NAMALWA (cell line): ENCODE data around the gene FTCD.
A peak's percentile ranks its signal among the peaks of the same experiment; 100 is the strongest.

Experiments used
- DNase-seq: peaks from one replicate; pipeline ENCODE4 v3.0.0-alpha.2; 2015; ENCODE audit warnings: low spot score

FTCD gene

GRCh38 chr21:46154155-46154954 is 1.0 kb downstream of the FTCD start:
- DNase-seq = no peak

GRCh38 chr21:46153247-46154154 is 1.9 kb downstream of the FTCD start:
- peak; percentile 19 for DNase-seq

- no peak for DNase-seq
Observed at GRCh38 chr21:46152927-46153246, 2.5 kb downstream of the FTCD start.

- no peak for DNase-seq
Observed at GRCh38 chr21:46151989-46152926, 3.1 kb downstream of the FTCD start.

GRCh38 chr21:46151261-46151988 is 4.0 kb downstream of the FTCD start:
- DNase-seq = no peak

- no peak for DNase-seq
Observed at GRCh38 chr21:46150491-46151121, 4.8 kb downstream of the FTCD start.

GRCh38 chr21:46150073-46150472 is 5.3 kb downstream of the FTCD start:
- DNase-seq = no peak

- no peak for DNase-seq
Observed at GRCh38 chr21:46149205-46149901, 6.0 kb downstream of the FTCD start.

- no peak for DNase-seq
Observed at GRCh38 chr21:46148106-46148505, 7.3 kb downstream of the FTCD start.

GRCh38 chr21:46147429-46147828 is 8.0 kb downstream of the FTCD start:
- DNase-seq = peak; percentile 71

GRCh38 chr21:46146856-46147255 is 8.5 kb downstream of the FTCD start:
- no peak for DNase-seq

- no peak for DNase-seq
Observed at GRCh38 chr21:46145840-46146691, 9.3 kb downstream of the FTCD start.

GRCh38 chr21:46145159-46145839 is 10.1 kb downstream of the FTCD start:
- no peak for DNase-seq

- no peak for DNase-seq
Observed at GRCh38 chr21:46144464-46145070, 10.8 kb downstream of the FTCD start.

- DNase-seq = no peak
Observed at GRCh38 chr21:46142582-46143473, 12.6 kb downstream of the FTCD start.

- no peak for DNase-seq
Observed at GRCh38 chr21:46141767-46142581, 13.4 kb downstream of the FTCD start.
